A673 (cell line): ENCODE measurements around the gene TRIM65.
"Not testable (repeated sequence)": the region's sequence is repeated elsewhere in the genome, so short reads cannot be mapped to it uniquely, and the experiment has no call there.

Source experiments
- CTCF ChIP-seq: fragments of 300-800, 200-600 bp; sonication (generic); conservative IDR thresholded peaks from 2 replicates; pipeline ENCODE4 v1.5.1; 2017; ENCODE audit warnings: low read depth, mild to moderate bottlenecking, antibody characterized with exemption, low read length, moderate library complexity, mixed read lengths
- EZH2 ChIP-seq: fragments of 200-600 bp; sonication (generic); IDR thresholded peaks from 2 replicates; pipeline ENCODE4 v1.6.1; 2017; ENCODE audit warnings: borderline replicate concordance, low read depth, mild to moderate bottlenecking, mixed read lengths, antibody characterized with exemption, low read length; ENCODE audit not compliant: poor library complexity, severe bottlenecking

- TF ChIP-seq CTCF, EZH2: not testable (repeated sequence)
These were observed 37.4 kb downstream of the TRIM65 start for GRCh38 chr17:75859358-75859757.
